Left ventricle myocardium inferior (tissue), 1 donor: ENCODE data around the gene HPDL. TPM values are rescaled to one million over a fixed set of nuclear protein-coding genes. Genes with fewer than 3 reads are reported as not detected.
A peak's percentile ranks its signal among the peaks of the same experiment; 100 is the strongest.

ENCODE experiments used
- DNase-seq: peaks from one replicate; pipeline ENCODE4 v3.0.0-alpha.2; 2020
- H3K27ac ChIP-seq: fragments of 200-600 bp; replicated peaks from 2 replicates; pipeline ENCODE4 v1.8.0; 2021
- H3K27me3 ChIP-seq: fragments of 200-600 bp; 2 replicates; pipeline ENCODE4 v1.8.0; 2021; ENCODE audit warnings: low read depth
- H3K36me3 ChIP-seq: fragments of 200-600 bp; 2 replicates; pipeline ENCODE4 v1.8.0; 2021
- H3K4me1 ChIP-seq: fragments of 200-600 bp; 2 replicates; pipeline ENCODE4 v1.8.0; 2021
- H3K4me3 ChIP-seq: fragments of 200-600 bp; 2 replicates; pipeline ENCODE4 v1.8.0; 2021; ENCODE audit warnings: mild to moderate bottlenecking, moderate library complexity
- H3K9me3 ChIP-seq: fragments of 200-600 bp; replicated peaks from 2 replicates; pipeline ENCODE4 v1.8.0; 2021
- CTCF ChIP-seq: fragments of 200-600 bp; IDR thresholded peaks from 2 replicates; pipeline ENCODE4 v1.8.0; 2021; ENCODE audit warnings: antibody characterized with exemption, mild to moderate bottlenecking, borderline replicate concordance
- intact Hi-C: fragments of 100-400 bp; cut with micrococcal nuclease; formaldehyde crosslinking; loops from one replicate; pipeline ENCODE4 v1.11.0; 2022
- total RNA-seq: library from RNA; stranded (reverse); fragmentation: NEBNext Ultra II Directional; extraction: Animal tissue kit (Norgen Biotek cat#: 25700); gene quantifications from one replicate; pipeline ENCODE4 v1.2.1, GENCODE V29; 2021
- donor health status: DM: no; HTN: yes; CAD: no; lungs with severe emphysema.

The HPDL gene
- total RNA-seq, 1 donor from 2014 or later = not detected

GRCh38 chr1:45332346-45332720 lies 5.6 kb downstream of the HPDL start:
- Histone ChIP-seq H3K4me1 (peaks cover 17% of the 10 kb centered on the region), H3K9me3 (no peaks in the 10 kb centered on the region), H3K36me3 (peaks cover 45% of the 10 kb centered on the region), H3K27me3 (peaks cover 5% of the 10 kb centered on the region), H3K27ac (no peak overlapping the region), H3K4me3 (no peak overlapping the region)
- DNase-seq = no peak
- intact Hi-C loops = no loop called here
- no peak for TF ChIP-seq CTCF

GRCh38 chr1:45334308-45335245 lies 7.9 kb downstream of the HPDL start:
- Histone ChIP-seq H3K36me3 (peaks cover 45% of the 10 kb centered on the region), H3K4me3 (no peak overlapping the region), H3K27ac (peak overlapping the region; percentile 43), H3K27me3 (no peaks in the 10 kb centered on the region), H3K9me3 (no peaks in the 10 kb centered on the region), H3K4me1 (peaks cover 22% of the 10 kb centered on the region)
- TF ChIP-seq CTCF = no peak
- peak; percentile 46 for DNase-seq
- intact Hi-C loops = no loop called here

- Histone ChIP-seq H3K27ac (no peak overlapping the region), H3K36me3 (peaks cover 33% of the 10 kb centered on the region), H3K27me3 (no peaks in the 10 kb centered on the region), H3K9me3 (no peaks in the 10 kb centered on the region), H3K4me3 (no peak overlapping the region), H3K4me1 (peaks cover 34% of the 10 kb centered on the region)
- no peak for TF ChIP-seq CTCF
- DNase-seq = no peak
- intact Hi-C loops = no loop called here
Measured at GRCh38 chr1:45335855-45336324, 9.2 kb downstream of the HPDL start.

- H3K36me3 ChIP-seq = peaks cover 27% of the 10 kb centered on the region
- peaks cover 51% of the 10 kb centered on the region for H3K4me1 ChIP-seq
- intact Hi-C loops = no loop called here
- no peak for TF ChIP-seq CTCF
- H3K27me3 ChIP-seq = no peaks in the 10 kb centered on the region
- no peak overlapping the region for H3K4me3 ChIP-seq
- no peak overlapping the region for H3K27ac ChIP-seq
- DNase-seq = no peak
- H3K9me3 ChIP-seq = no peaks in the 10 kb centered on the region
Measured at GRCh38 chr1:45337630-45338325, 11.1 kb downstream of the HPDL start.

GRCh38 chr1:45339789-45340558 lies 13.3 kb downstream of the HPDL start, which contains the start of the genes MUTYH and TOE1:
Gene MUTYH (minus strand): TSS chr1:45340440. CDS start chr1:45334505, 5,935 bp downstream.
Gene TOE1 (plus strand): TSS chr1:45340170. CDS start chr1:45340253, 83 bp downstream.
- H3K27me3 ChIP-seq = no peaks in the 10 kb centered on the region
- intact Hi-C loops = no loop called here
- peaks cover 34% of the 10 kb centered on the region for H3K36me3 ChIP-seq
- DNase-seq = peak; percentile 95
- peak within 1 kb of the TSS; percentile 97 for H3K4me3 ChIP-seq
- peak; percentile 14 for TF ChIP-seq CTCF
- H3K4me1 ChIP-seq = peaks cover 42% of the 10 kb centered on the region
- H3K27ac ChIP-seq = peak within 1 kb of the TSS; percentile 100
- no peaks in the 10 kb centered on the region for H3K9me3 ChIP-seq
